Retinal pigment epithelial cell (primary cell): ENCODE results near the gene PTPRD.

Experiments
- DNase-seq: peaks from one replicate; pipeline ENCODE4 v3.0.0-alpha.2; 2010; ENCODE audit warnings: low read depth
- H3K4me3 ChIP-seq: 2 replicates; pipeline ENCODE4 v1.5.1; 2011; ENCODE audit warnings: mild to moderate bottlenecking, low read length, control low read depth, moderate library complexity
- TF ChIP-seq, protein P1 (sequence below): conservative IDR thresholded peaks from 2 replicates; pipeline ENCODE4 v1.5.1; 2011; ENCODE audit warnings: low read depth, low read length, control low read depth, inconsistent platforms

Gene PTPRD

DNA sequence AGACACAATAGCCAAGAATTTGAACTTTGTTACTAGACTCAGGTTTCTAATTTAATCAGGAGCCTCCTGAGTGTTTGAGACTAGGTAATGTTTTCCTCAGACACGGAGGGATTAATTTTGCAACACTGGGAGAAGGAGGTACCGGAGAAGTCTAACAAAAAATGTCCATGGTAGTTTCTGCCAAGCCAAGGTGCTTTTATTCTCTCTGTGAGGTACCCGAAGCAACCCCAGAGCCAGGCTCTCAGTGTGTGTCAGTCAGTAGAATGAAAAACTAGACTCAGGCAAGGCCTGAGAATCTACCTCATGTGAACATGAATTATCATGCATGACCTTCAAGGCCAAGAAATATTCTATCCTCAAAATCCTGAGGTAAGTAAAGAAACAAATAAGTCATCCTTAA is 1832.4 kb downstream of the PTPRD start:
- TF ChIP-seq, protein P1, sequence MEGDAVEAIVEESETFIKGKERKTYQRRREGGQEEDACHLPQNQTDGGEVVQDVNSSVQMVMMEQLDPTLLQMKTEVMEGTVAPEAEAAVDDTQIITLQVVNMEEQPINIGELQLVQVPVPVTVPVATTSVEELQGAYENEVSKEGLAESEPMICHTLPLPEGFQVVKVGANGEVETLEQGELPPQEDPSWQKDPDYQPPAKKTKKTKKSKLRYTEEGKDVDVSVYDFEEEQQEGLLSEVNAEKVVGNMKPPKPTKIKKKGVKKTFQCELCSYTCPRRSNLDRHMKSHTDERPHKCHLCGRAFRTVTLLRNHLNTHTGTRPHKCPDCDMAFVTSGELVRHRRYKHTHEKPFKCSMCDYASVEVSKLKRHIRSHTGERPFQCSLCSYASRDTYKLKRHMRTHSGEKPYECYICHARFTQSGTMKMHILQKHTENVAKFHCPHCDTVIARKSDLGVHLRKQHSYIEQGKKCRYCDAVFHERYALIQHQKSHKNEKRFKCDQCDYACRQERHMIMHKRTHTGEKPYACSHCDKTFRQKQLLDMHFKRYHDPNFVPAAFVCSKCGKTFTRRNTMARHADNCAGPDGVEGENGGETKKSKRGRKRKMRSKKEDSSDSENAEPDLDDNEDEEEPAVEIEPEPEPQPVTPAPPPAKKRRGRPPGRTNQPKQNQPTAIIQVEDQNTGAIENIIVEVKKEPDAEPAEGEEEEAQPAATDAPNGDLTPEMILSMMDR: no peak
- no peak overlapping the region for H3K4me3 ChIP-seq
- no peak for DNase-seq

DNA sequence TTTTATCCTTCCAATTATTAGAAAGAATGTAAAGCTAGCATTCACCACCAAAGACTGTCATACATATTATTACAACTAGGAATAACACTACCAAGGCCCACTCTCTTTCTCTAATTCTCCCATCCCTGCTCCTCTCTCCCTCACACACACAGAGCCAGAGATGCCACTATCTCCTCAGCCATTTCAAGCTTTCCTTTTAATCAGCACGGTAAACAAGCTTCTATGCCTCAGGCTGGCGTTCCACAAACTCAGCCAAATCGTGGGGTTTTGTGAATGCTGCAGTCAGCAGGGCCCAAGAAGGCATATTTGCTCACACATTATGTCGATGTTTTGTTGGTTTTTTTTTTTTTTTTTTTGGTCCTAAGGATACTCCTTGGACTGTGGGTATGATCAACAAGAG is 1833.3 kb downstream of the PTPRD start:
- TF ChIP-seq, protein P1: no peak
- DNase-seq: no peak
- no peak overlapping the region for H3K4me3 ChIP-seq

DNA sequence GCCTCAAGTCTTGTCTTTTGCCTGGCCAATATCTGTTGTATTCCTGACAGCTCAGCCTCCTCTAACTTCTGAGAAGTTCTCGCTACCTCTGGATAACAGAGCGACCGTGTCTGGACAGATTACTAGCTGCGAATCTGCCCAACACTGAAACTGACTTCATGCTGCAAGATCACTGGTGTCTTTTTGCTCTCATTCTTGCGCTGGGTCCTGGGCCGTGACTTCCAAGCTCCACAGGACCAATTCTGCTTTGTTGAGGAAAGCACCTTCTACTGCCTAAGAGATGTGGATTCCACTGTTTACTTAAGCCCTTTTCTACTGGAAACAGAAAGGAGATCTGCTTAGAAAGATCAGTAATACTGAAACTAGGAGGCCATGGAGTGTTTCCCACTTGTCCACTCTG is 1834.4 kb downstream of the PTPRD start:
- TF ChIP-seq, protein P1: no peak
- no peak for DNase-seq
- H3K4me3 ChIP-seq: no peak overlapping the region

DNA sequence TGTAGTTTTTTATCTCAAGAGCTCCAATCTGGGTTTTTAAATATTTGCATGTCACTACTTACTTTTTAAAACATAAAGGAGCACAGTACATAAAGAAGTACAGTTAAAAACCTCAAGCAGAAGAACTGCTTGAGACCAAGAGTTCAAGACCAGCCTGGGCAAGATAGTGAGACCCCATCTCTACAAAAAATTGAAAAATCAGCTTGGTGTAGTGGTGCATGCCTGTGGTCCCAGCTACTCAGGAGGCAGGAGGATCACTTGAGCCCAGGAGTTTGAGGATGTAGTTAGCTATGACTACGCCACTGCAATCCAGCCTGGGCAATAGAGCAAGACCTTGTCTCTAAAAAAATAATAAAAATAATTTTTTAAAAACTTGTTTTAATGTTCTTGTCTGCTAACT is 1840.5 kb downstream of the PTPRD start:
- TF ChIP-seq, protein P1: no peak
- no peak overlapping the region for H3K4me3 ChIP-seq
- no peak for DNase-seq

DNA sequence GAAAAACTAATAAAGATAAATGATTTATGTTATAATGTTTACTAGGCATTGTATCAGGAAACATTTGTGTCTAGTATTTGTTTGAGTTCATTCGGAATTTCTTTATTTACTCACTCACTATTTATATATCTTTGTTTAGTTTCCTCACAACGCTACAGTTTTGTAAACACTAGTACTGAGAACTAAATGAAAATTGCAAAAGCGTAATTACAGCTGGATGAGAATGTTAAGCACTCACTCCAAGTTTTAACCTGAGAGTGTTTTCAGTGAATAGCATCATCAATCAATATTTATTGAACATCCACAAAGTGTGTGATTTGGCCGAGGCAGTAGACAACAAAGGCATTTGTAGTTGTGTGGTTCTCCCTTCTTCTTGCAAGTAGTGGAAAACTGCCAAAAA is 1843.6 kb downstream of the PTPRD start:
- TF ChIP-seq, protein P1: no peak
- no peak for DNase-seq
- H3K4me3 ChIP-seq: no peak overlapping the region

DNA sequence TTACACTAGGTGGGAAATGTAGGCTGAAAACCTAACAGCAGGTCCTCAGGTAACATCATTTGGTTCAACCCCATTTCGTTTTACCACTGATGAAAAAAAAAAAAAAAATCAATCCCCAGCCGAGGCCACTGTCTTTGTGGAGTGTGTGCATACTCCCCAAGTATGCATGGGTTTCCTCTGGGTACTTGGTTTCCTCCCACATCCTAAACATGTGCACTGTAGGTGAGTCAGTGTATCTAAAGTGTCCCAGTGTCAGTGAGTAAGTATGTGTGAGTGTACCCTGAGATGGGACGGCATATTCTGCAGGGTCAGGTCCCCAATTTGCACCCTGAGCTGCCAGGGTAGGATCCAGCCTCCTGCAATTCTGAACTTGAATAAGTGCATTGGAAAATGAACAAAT is 1846.7 kb downstream of the PTPRD start:
- no peak overlapping the region for H3K4me3 ChIP-seq
- no peak for DNase-seq
- TF ChIP-seq, protein P1: no peak

DNA sequence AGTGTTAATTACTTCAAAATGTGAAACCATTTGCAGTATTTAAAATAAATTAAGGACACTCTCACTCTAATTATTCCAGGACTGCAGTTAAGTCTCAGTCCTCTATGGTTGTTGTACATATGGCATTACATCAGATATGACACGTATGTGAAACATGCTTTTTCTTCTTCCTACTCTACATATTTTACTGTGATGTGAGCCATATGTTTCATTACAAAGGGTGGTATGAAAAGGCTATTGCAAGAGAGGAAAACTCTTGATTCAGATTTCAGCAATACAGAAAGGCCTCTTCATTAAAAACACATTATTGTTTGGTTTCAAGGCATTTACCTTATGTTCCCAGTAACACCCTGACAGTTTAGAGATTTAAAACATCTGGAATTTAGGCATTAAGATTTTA is 1848.8 kb downstream of the PTPRD start:
- TF ChIP-seq, protein P1: no peak
- H3K4me3 ChIP-seq: no peak overlapping the region
- no peak for DNase-seq
